22Rv1 (cell line): ENCODE measurements around the gene MCAT.

Source experiments
- H3K27ac ChIP-seq: fragments of 450-650 bp; 2 replicates; pipeline ENCODE4 v1.5.1; 2017
- CTCF ChIP-seq: fragments of 450-650 bp; IDR thresholded peaks from 2 replicates; pipeline ENCODE4 v1.5.1; 2017; ENCODE audit warnings: mild to moderate bottlenecking
- ZFX ChIP-seq: fragments of 450-650 bp; IDR thresholded peaks from 2 replicates; pipeline ENCODE4 v1.6.1; 2017; ENCODE audit warnings: antibody characterized with exemption, borderline replicate concordance

Gene MCAT

GRCh38 chr22:43085658-43086606, 57.3 kb downstream of the MCAT start:
- H3K27ac ChIP-seq = no peak overlapping the region
- TF ChIP-seq CTCF (no peak), ZFX (no peak)
